HG03175 (cell line): ENCODE results near the gene GLIS2.

Source experiments
- ATAC-seq: cut with Tn5 transposase; IDR thresholded peaks from one replicate; pipeline ENCODE4 v1.9.1; 2021; ENCODE audit warnings: mild to moderate bottlenecking, moderate library complexity; ENCODE audit not compliant: unreplicated experiment

The GLIS2 gene

GRCh38 chr16:4350365-4350786 lies 34.5 kb downstream of the GLIS2 start:
- peak; percentile 6 for ATAC-seq

- peak; percentile 91 for ATAC-seq
Observed at GRCh38 chr16:4350787-4351659, 35.2 kb downstream of the GLIS2 start, which contains the start of gene PAM16. PAM16 (minus strand) TSS chr16:4351321; CDS start chr16:4351234, 87 bp downstream.

DNA sequence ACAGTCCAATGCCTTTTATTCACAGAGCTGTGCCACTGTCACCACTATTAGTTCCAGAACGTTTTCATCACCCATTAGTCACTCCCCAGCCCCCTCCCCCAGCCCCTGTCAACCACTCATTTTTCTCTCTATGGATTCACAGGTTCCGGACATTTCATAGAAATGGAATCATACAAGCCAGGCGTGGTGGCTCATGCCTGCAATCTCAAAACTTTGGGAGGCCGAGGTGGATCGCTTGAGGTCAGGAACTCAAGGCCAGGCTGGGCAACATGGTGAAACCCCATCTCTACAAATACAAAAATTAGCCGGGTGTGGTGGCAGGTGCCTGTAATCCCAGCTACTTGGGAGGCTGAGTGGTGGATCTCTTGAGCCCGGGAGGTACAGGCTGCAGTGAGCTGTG lies 36.0 kb downstream of the GLIS2 start:
- no peak for ATAC-seq

GRCh38 chr16:4352843-4353242 lies 37.0 kb downstream of the GLIS2 start:
- ATAC-seq: no peak

DNA sequence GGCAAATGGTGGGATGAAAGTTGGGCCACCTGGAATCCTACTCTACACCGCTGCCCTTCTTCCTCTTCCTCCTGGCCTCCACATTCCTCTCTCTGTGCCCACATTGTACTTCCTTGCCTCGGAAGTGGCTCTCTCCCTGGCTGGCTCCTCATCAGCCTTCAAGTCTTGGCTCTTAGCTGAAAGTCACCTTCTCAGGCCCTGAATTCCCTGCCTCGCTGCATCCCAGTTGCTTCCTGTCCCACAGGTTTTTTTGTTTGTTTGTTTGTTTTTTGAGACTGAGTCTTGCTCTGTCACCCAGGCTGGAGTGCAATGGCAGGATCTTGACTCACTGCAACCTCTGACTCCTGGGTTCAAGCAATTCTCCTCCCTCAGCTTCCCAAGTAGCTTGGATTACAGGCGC lies 37.8 kb downstream of the GLIS2 start:
- no peak for ATAC-seq

- ATAC-seq: no peak
Observed at GRCh38 chr16:4354512-4355409, 38.9 kb downstream of the GLIS2 start.

DNA sequence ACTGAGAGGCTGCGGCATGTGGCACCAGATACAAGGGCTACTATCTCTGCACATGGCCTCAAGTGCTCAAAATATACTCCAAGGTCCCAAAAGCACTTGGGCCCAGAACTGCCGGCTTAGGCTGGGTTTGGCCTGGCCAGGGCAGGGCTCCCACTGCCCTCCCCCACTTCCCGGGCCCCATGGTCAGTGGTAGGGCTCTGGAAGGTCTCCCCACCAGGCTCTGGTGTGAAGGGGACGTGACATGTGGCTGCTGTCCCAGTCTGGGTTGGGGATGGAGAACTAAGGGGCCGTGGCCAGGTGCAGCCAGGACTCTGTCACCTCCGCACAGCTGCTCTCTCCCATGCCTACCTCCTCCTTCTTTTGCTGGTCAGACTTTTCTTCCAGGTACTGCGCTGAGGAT lies 41.0 kb downstream of the GLIS2 start:
- no peak for ATAC-seq

DNA sequence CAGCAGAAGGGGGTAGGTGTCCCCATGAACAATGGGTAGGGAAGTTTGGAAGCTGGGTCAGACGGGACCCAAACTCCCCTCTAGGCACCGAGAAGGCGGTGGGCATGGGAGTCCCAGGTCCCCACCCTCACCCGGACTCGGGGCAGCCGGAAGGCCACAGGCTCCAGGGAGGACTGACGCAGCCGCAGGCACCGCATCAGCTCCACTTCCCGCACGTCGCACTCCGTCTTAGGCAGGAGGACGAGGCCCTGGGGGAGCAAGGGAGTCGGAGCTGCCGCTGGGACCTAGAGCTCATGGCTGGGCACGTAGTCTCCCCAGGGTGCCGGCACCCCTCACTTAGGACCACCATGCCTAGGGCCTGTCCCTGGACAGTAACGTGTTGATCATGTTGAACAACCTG lies 42.4 kb downstream of the GLIS2 start:
- no peak for ATAC-seq

DNA sequence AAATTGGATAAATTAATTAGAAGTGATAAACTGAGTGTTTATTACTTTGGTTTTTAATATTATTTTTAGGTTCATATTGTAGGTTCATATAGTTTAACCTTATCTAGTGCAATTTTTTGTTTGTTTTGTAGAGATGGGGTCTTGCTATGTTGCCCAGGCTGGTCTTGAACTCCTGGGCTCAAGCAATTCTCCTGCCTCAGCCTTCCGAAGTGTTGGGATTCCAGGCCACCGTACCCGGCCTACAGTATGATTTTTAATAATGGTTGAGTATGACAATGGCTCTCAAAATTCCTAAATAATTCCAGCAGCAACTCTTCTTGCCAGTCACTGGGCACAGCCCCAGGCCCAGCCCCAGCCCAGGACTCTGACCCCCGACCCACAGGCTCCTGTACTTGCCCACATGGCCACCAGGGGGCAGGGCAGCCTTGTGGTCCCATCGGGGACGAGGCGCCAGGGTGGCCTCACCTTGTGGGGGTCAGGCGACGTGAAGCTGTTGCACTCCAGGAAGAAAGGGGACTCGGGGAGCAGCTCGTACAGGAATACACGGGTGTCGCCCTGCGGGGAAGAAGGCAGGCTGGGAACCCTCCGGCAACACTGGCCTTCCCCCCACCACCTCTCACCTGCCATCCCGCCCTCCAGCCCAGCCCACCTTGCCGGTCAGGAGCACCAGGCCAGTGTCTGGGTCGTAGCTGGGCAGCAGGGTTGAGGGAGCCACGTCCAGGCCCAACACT lies 43.1 kb downstream of the GLIS2 start:
- ATAC-seq: no peak

DNA sequence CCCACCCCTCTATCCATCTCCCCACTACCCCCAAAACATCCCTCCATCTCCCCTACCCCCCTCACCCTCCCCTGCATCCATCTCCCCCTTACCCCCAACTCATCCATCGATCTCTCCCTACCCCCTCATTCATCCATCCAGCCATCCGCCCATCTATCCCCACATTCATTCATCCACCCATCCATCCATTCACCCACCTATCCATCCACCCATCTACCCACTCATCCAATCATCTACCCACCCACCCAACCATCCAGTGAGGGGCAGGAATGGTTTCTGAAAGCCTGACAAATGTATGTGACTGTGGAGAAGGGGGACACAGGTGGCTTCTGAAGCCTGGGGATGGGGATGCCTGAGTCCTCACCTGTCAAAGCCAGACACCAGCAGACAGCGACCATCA lies 44.0 kb downstream of the GLIS2 start:
- ATAC-seq: no peak

DNA sequence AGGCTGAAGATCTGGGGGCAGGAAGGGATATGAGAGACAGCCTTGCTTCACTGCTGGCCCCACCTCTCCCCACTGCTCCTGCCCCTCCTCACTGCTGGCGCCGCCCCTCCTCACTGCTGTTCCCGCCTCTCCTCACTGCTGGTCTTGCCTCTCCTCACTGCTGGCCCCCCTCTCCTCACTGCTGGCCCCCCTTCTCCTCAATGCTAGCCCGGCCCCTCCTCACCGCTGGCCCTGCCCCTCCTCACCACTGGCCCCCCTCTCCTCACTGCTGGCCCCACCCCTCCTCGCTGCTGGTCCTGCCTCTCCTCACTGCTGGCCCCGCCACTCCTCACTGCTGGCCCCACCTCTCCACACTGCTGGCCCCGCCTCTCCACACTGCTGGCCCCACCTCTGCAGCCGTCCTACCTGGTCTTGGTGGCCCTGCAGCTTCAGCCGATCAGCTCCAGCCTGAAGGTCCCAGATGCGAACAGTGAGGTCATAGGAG lies 44.7 kb downstream of the GLIS2 start:
- ATAC-seq: no peak

DNA sequence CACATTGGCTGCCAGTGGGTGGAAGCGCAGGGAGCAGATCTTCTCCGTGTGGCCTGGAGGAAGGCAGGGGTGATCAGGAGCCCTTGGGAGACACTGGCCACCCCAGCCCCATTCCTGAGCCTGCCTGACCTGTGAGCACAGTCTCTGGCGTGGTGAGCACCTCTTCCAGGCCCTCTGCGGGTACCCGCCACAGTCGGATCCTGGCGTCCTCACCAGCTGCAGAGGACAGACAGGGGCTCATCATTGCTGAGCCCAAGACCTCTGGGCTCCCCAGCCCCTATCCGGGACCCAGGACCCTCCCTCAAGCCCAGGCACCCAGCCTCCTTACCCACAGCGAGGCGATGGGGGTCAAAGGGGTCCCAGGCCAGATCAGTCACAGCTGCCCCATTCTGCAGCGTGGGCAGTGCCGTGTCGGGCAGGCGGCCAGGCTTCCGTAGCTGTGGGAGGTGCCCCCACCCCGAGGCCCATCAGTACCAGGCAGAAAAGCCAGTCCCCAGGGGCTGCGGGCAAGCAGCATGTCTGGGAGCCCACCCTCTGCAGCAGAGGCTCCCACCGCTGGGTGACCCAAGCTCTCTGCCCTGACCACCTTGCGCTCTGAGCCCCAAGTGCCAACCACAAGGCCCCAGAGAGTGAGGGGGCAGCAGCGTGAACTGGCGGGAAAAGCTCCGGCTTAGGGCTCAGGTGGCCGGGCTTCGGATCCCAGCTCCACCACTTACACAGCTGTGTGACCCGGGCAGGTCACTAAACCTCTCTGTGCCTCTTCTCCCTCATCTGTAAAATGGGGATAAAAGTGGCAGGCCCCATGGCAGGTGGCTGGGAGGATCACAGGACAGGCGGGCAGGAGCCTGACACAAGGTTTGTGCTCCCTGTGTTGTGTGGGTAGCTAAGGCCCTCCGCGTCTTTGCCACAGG lies 45.4 kb downstream of the GLIS2 start:
- ATAC-seq: no peak

DNA sequence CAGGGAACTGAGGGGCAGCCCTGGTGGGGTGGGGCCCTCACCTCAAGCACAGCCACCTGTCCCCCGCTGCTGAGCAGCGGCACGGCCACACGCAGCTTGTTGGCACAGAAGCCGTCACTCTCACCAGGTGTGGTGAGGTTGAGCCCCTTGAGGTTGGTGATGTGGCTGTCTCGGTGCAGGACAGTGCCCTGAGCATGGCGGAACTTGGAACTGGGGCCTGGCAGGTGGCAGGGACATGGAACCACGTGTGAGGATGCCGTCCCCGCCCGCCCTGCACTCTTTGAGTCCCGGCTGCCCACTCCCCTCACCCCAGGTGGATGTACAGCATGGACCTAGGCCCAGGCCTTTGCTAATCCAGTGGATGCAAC lies 46.1 kb downstream of the GLIS2 start:
- no peak for ATAC-seq

DNA sequence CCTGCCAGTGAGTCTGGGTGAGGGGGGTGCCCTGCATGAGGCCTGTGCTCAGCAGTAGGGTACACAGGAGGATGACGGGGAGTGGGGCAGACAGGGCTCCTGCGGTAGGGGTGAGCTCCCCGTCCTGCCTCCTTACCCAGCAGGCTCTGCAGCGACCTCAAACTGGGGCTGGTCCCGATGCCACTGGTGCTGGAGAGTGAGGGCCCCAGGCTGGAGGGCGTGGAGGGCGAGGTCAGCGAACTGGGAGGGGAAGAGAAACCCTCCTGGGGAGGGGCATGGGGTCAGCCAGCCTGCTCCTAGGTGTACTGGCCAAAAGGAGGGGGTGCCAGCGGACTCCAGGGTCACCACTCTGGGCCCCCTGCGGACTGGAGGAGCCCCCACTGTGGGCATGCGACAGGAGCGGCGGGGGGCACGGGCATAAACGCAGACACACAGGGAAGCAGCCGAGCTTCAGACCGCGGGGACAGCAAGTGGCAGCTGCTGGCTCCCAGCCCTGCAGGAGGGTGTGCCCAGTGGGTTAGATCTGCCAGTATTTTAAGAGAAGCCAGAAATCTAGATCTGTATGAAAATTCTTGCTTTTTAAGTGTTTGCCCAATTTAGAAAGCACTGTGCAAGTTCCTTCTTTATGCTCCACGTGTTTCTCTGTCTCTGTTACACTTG lies 46.7 kb downstream of the GLIS2 start:
- ATAC-seq: no peak

GRCh38 chr16:4364196-4365013 lies 48.5 kb downstream of the GLIS2 start:
- ATAC-seq: no peak

DNA sequence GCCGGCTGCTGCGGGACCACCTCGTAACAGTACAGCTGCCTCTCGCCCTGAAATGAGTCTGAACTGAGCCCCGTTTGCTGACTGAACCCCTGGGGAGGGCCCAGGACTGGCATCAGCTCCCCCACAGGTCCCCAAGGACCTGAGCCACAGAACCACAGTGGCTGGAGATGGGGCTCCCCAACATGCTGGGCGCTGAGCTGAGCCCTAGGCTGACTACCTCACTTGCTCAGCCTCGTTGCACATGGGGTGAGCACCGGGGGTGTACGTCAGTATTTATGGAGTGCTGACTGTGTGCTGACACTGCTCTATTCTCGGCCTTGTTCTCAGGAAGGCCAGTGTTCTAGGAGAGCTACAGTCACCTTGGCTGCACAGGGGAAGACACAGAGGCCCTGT lies 49.1 kb downstream of the GLIS2 start:
- peak; percentile 73 for ATAC-seq

GRCh38 chr16:4365615-4366014 lies 49.7 kb downstream of the GLIS2 start:
- no peak for ATAC-seq

DNA sequence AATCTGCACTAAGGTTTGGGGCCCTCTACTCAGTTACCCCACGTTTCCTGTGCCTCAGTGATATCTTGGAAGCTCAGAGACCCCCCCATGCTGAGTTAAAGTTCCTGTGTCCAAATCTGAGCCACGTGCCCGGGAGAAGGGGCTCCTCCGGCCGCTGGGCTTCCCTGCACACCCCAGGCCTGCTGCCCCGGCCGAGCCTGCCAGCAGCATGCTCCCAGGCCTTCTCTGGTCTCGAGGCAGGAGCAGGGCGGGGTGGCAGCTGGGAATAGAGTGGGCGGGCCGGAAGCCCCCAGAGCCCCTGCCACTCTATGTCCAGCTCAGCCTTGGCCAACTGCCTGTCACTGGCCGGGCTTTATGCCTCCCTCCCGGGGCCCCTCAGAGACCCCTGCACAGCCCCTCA lies 50.1 kb downstream of the GLIS2 start:
- no peak for ATAC-seq
